Gastrocnemius medialis (tissue), 4 donors: ENCODE data around the gene ZNF280D. TPM values are rescaled to one million over a fixed set of nuclear protein-coding genes. Genes with fewer than 3 reads are reported as not detected.
A peak's percentile ranks its signal among the peaks of the same experiment; 100 is the strongest.
"Not testable (repeated sequence)": the region's sequence is repeated elsewhere in the genome, so short reads cannot be mapped to it uniquely, and the experiment has no call there.

Experiments
- ATAC-seq, 2 donors: fragments of 150-250 bp; one replicate each; pipeline ENCODE4 v1.9.1; 2016
- DNase-seq, 2 donors: peaks; one replicate each; pipeline ENCODE4 v3.0.0-alpha.2; 2019
- H3K27ac ChIP-seq, 4 donors: fragments of 200-600 bp; sonication (generic); 1 replicate in 1 of 4; 2 replicates in 3 of 4; pipeline ENCODE4 v1.5.1; 2016 to 2018; ENCODE audit warnings: mild to moderate bottlenecking in 2 of 4, moderate library complexity in 1 of 4
- H3K27me3 ChIP-seq, 3 donors: fragments of 200-600 bp; sonication (generic) in 2 of 3; 1 replicate in 1 of 3; 2 replicates in 2 of 3; pipeline versions ENCODE4 v1.5.1 to v1.6.0; 2016 to 2019; ENCODE audit warnings: mild to moderate bottlenecking in 1 of 3, moderate library complexity in 1 of 3
- H3K36me3 ChIP-seq, 2 donors: fragments of 200-600 bp; sonication (generic) in 1 of 2; one replicate each; pipeline ENCODE4 v1.5.1; 2017 to 2018
- H3K4me1 ChIP-seq, 2 donors: fragments of 200-600 bp; sonication (generic) in 1 of 2; one replicate each; pipeline ENCODE4 v1.5.1; 2016 to 2017; ENCODE audit warnings: mild to moderate bottlenecking in 2 of 2
- H3K4me3 ChIP-seq, 4 donors: fragments of 200-600 bp; sonication (generic) in 3 of 4; 1 replicate in 1 of 4; 2 replicates in 3 of 4; pipeline ENCODE4 v1.5.1; 2016 to 2019; ENCODE audit warnings: mild to moderate bottlenecking in 2 of 4
- H3K9me3 ChIP-seq, 3 donors: fragments of 200-600 bp; sonication (generic) in 2 of 3; 1 replicate in 1 of 3; 2 replicates in 2 of 3; pipeline ENCODE4 v1.5.1; 2016 to 2019
- CTCF ChIP-seq, 5 experiments: fragments of 450-650 bp in 3 of 5; fragments of 200-600 bp in 2 of 5; sonication (generic) in 2 of 5; IDR thresholded peaks in 4 of 5; conservative IDR thresholded peaks in 1 of 5; 1 replicate in 4 of 5; 2 replicates in 1 of 5; pipeline ENCODE4 v1.5.1; 2016 to 2019; ENCODE audit warnings: antibody characterized with exemption in 5 of 5, mild to moderate bottlenecking in 3 of 5, moderate library complexity in 3 of 5
- POLR2A ChIP-seq, 2 donors: fragments of 450-650 bp; IDR thresholded peaks; one replicate each; pipeline ENCODE4 v1.6.1; 2017; ENCODE audit warnings: antibody characterized with exemption in 2 of 2, mild to moderate bottlenecking in 2 of 2, moderate library complexity in 2 of 2
- in situ Hi-C, 4 donors: fragments of 200-750 bp; cut with MboI; loops; one replicate each; pipeline versions ENCODE4 v1.15.0 to v1.8.0; 2017; ENCODE audit warnings: low sequenced_read_pairs in 4 of 4
- intact Hi-C: fragments of 100-400 bp; cut with DNase I; formaldehyde crosslinking; loops from one replicate; pipeline ENCODE4 v1.15.1; 2023; ENCODE audit warnings: low total_unique reads
- total RNA-seq, 4 donors: library from RNA; depleted of rRNA; stranded (reverse); fragments of >200 nt; gene quantifications; one replicate each; pipeline versions ENCODE4 v1.1.0 to v1.2.3, GENCODE V29; 2016

Gene ZNF280D
- total RNA-seq = 10 to 100 TPM; 19.9 to 45.5 (median 23.4) TPM

- in situ Hi-C loops = no loop called here
- peaks cover 37 to 47% of the 10 kb centered on the region in 2 donors for H3K4me1 ChIP-seq
- peak within 1 kb of the TSS; percentile 86 to 97 (median 92) for H3K27ac ChIP-seq
- TF ChIP-seq POLR2A (IDR thresholded peaks at IDR 0.05) (peak; percentile 55 to 65), CTCF (IDR thresholded peaks at IDR 0.05 in 4 of 5, conservative IDR thresholded peaks at IDR 0.05 in 1 of 5) (peak in 1 of 5 experiments; percentile 8)
- DNase-seq = peak; percentile 82 to 90
- no peaks in the 10 kb centered on the region for H3K9me3 ChIP-seq
- H3K27me3 ChIP-seq = no peaks in the 10 kb centered on the region
- intact Hi-C loops = loop anchor here (1.0 to 10.0 kb wide), 3 partner anchors 154 to 411 kb away; partner anchors contain the start of gene TCF12
- no peaks in the 10 kb centered on the region for H3K36me3 ChIP-seq
- ATAC-seq = peak; percentile 82 to 88
- peak within 1 kb of the TSS; percentile 65 to 76 (median 67) for H3K4me3 ChIP-seq
Observed at GRCh38 chr15:56733136-56734012, at the start of gene ZNF280D. TSS of gene ZNF280D (minus strand) at chr15:56733509. CDS start at chr15:56707109, 26,400 bp downstream.

- TF ChIP-seq CTCF (IDR thresholded peaks at IDR 0.05 in 4 of 5, conservative IDR thresholded peaks at IDR 0.05 in 1 of 5) (no peak), POLR2A (IDR thresholded peaks at IDR 0.05) (no peak)
- in situ Hi-C loops = no loop called here
- ATAC-seq (no peak), DNase-seq (no peak)
- H3K36me3 ChIP-seq = no peaks in the 10 kb centered on the region
- H3K27ac ChIP-seq = no peak overlapping the region
- H3K9me3 ChIP-seq = no peaks in the 10 kb centered on the region
- intact Hi-C loops = no loop called here
- H3K4me3 ChIP-seq = no peak overlapping the region
- no peaks in the 10 kb centered on the region for H3K4me1 ChIP-seq
- H3K27me3 ChIP-seq = no peaks in the 10 kb centered on the region
Observed at GRCh38 chr15:56782306-56782705, 49.0 kb upstream of the ZNF280D start.

- intact Hi-C loops = no loop called here
Observed at GRCh38 chr15:56781666-56782065, 48.4 kb upstream of the ZNF280D start.

GRCh38 chr15:56780102-56780725, 46.9 kb upstream of the ZNF280D start:
- H3K36me3 ChIP-seq, H3K27ac ChIP-seq, intact Hi-C loops, in situ Hi-C loops, H3K4me1 ChIP-seq, DNase-seq, H3K9me3 ChIP-seq, H3K4me3 ChIP-seq, H3K27me3 ChIP-seq, ATAC-seq: not testable (repeated sequence)

More at GRCh38 chr15:56781666-56782065, 48.4 kb upstream of the ZNF280D start:
- no peak overlapping the region for H3K27ac ChIP-seq
- H3K27me3 ChIP-seq = no peaks in the 10 kb centered on the region
- ATAC-seq = no peak
- no peaks in the 10 kb centered on the region for H3K4me1 ChIP-seq
- in situ Hi-C loops = no loop called here
- TF ChIP-seq CTCF (IDR thresholded peaks at IDR 0.05 in 4 of 5, conservative IDR thresholded peaks at IDR 0.05 in 1 of 5) = no peak
- TF ChIP-seq POLR2A (IDR thresholded peaks at IDR 0.05) = no peak
- DNase-seq = no peak
- H3K4me3 ChIP-seq = no peak overlapping the region
- H3K9me3 ChIP-seq = no peaks in the 10 kb centered on the region
- H3K36me3 ChIP-seq = no peaks in the 10 kb centered on the region

GRCh38 chr15:56779449-56779848, 46.1 kb upstream of the ZNF280D start:
- H3K36me3 ChIP-seq, DNase-seq, in situ Hi-C loops, H3K27me3 ChIP-seq, ATAC-seq, intact Hi-C loops, H3K4me1 ChIP-seq, H3K4me3 ChIP-seq, H3K9me3 ChIP-seq, H3K27ac ChIP-seq: not testable (repeated sequence)
